Hematopoietic multipotent progenitor cell treated with erythropoietin and hydrocortisone succinate and interleukin-3 and kit ligand, for 4 days (in vitro differentiated cells): Measurements from ENCODE around the gene AGAP5.
"Not testable (repeated sequence)": the region's sequence is repeated elsewhere in the genome, so short reads cannot be mapped to it uniquely, and the experiment has no call there.

ENCODE experiments used
- DNase-seq: peaks from one replicate; pipeline ENCODE4 v3.0.0-alpha.2; 2015

Gene AGAP5

GRCh38 chr10:73713912-73714311 lies 16.0 kb upstream of the AGAP5 start:
- DNase-seq: not testable (repeated sequence)

GRCh38 chr10:73711683-73712082 lies 13.8 kb upstream of the AGAP5 start:
- not testable (repeated sequence) for DNase-seq

GRCh38 chr10:73708122-73708521 lies 10.2 kb upstream of the AGAP5 start:
- not testable (repeated sequence) for DNase-seq

- DNase-seq: not testable (repeated sequence)
Observed at GRCh38 chr10:73707628-73708027, 9.7 kb upstream of the AGAP5 start.

GRCh38 chr10:73706488-73706887 lies 8.6 kb upstream of the AGAP5 start:
- not testable (repeated sequence) for DNase-seq

- DNase-seq: not testable (repeated sequence)
Observed at GRCh38 chr10:73705506-73706072, 7.7 kb upstream of the AGAP5 start.

- DNase-seq: not testable (repeated sequence)
Observed at GRCh38 chr10:73703924-73704323, 6.0 kb upstream of the AGAP5 start.

GRCh38 chr10:73698819-73699218 lies 910 bp upstream of the AGAP5 start:
- DNase-seq: not testable (repeated sequence)

GRCh38 chr10:73695302-73695701 lies 2.6 kb downstream of the AGAP5 start:
- DNase-seq: not testable (repeated sequence)

GRCh38 chr10:73690755-73691154 lies 7.2 kb downstream of the AGAP5 start:
- DNase-seq: not testable (repeated sequence)

GRCh38 chr10:73689596-73689995 lies 8.3 kb downstream of the AGAP5 start:
- DNase-seq: not testable (repeated sequence)

GRCh38 chr10:73687641-73688040 lies 10.3 kb downstream of the AGAP5 start:
- DNase-seq: peak; percentile 59

GRCh38 chr10:73674546-73674945 lies 23.4 kb downstream of the AGAP5 start:
- DNase-seq: not testable (repeated sequence)

- not testable (repeated sequence) for DNase-seq
Observed at GRCh38 chr10:73668378-73668777, 29.5 kb downstream of the AGAP5 start.

- DNase-seq: not testable (repeated sequence)
Observed at GRCh38 chr10:73666153-73666809, 31.6 kb downstream of the AGAP5 start.

- not testable (repeated sequence) for DNase-seq
Observed at GRCh38 chr10:73665581-73665980, 32.3 kb downstream of the AGAP5 start.

- DNase-seq: not testable (repeated sequence)
Observed at GRCh38 chr10:73664156-73665040, 33.5 kb downstream of the AGAP5 start.

GRCh38 chr10:73663621-73664020 lies 34.3 kb downstream of the AGAP5 start:
- not testable (repeated sequence) for DNase-seq

- not testable (repeated sequence) for DNase-seq
Observed at GRCh38 chr10:73662705-73663104, 35.2 kb downstream of the AGAP5 start.

- no peak for DNase-seq
Observed at GRCh38 chr10:73655990-73656298, 42.0 kb downstream of the AGAP5 start, which contains the start of gene SYNPO2L. Gene SYNPO2L (minus strand): TSS chr10:73656029. CDS start chr10:73655922, 107 bp downstream.

GRCh38 chr10:73655257-73655989 lies 42.5 kb downstream of the AGAP5 start:
- DNase-seq: peak; percentile 46

- peak; percentile 72 for DNase-seq
Observed at GRCh38 chr10:73653701-73654100, 44.2 kb downstream of the AGAP5 start.

- DNase-seq: no peak
Observed at GRCh38 chr10:73653195-73653594, 44.7 kb downstream of the AGAP5 start.
